Right lobe of liver (tissue), 6 donors: Measurements from ENCODE around the gene HIF3A. TPM values are rescaled to one million over a fixed set of nuclear protein-coding genes. Genes with fewer than 3 reads are reported as not detected.

Experiments used
- ATAC-seq, 4 donors: fragments of 200-7000 bp; cut with Tn5 transposase; one replicate each; pipeline ENCODE4 v1.9.1; 2020; ENCODE audit warnings: mild to moderate bottlenecking in 4 of 4, moderate library complexity in 4 of 4
- DNase-seq, 3 donors: peaks; one replicate each; pipeline ENCODE4 v3.0.0-alpha.2; 2020
- H3K27ac ChIP-seq, 3 donors: fragments of 200-600 bp; one replicate each; pipeline ENCODE4 v1.8.0; 2022
- H3K27me3 ChIP-seq, 2 donors: fragments of 200-600 bp; one replicate each; pipeline ENCODE4 v1.8.0; 2022
- H3K36me3 ChIP-seq, 4 donors: fragments of 200-600 bp; sonication (generic) in 1 of 4; one replicate each; pipeline versions ENCODE4 v1.5.1 to v1.8.0; 2017 to 2022; ENCODE audit warnings: control low read depth in 1 of 4
- H3K4me1 ChIP-seq, 4 donors: fragments of 200-600 bp; sonication (generic) in 1 of 4; one replicate each; pipeline versions ENCODE4 v1.5.1 to v1.8.0; 2017 to 2022; ENCODE audit warnings: control low read depth in 1 of 4
- H3K4me3 ChIP-seq, 3 donors: fragments of 200-600 bp; one replicate each; pipeline ENCODE4 v1.8.0; 2022
- H3K9me3 ChIP-seq, 4 donors: fragments of 200-600 bp; sonication (generic) in 1 of 4; one replicate each; pipeline versions ENCODE4 v1.5.1 to v1.8.0; 2017 to 2022; ENCODE audit warnings: control low read depth in 1 of 4
- CTCF ChIP-seq, 4 donors: fragments of 200-600 bp in 3 of 4; fragments of 450-650 bp in 1 of 4; IDR thresholded peaks; one replicate each; pipeline versions ENCODE4 v1.5.1 to v1.8.0; 2016 to 2022; ENCODE audit warnings: antibody characterized with exemption in 4 of 4, mild to moderate bottlenecking in 2 of 4
- POLR2A ChIP-seq: fragments of 450-650 bp; IDR thresholded peaks from one replicate; pipeline ENCODE4 v1.6.1; 2017; ENCODE audit warnings: antibody characterized with exemption, mild to moderate bottlenecking
- WGBS: methylation state at CpG from one replicate; pipeline ENCODE4 v1.1.6; 2018; ENCODE audit warnings: low coverage, low lambda C conversion rate; ENCODE audit not compliant: insufficient coverage; ENCODE audit errors: missing lambda C conversion rate; 5-methylcytosine and 5-hydroxymethylcytosine counted together
- intact Hi-C, 2 donors: fragments of 100-400 bp; cut with DNase I; formaldehyde crosslinking; loops; one replicate each; pipeline versions ENCODE4 v1.11.2 to v1.14.1; 2022
- total RNA-seq, 6 experiments: library from RNA; depleted of rRNA in 2 of 6; stranded (reverse); fragments of >200 nt in 2 of 6; fragmentation: NEBNext Ultra II Directional in 3 of 6; extraction: Animal tissue kit (Norgen Biotek cat#: 25700) in 3 of 6; gene quantifications; one replicate each; pipeline versions ENCODE4 v1.1.0 to v1.2.4, GENCODE V29; 2016 to 2023
- donor health status: DM: no; HTN: yes; CAD: no.
- donor health status: DM: no; HTN: no; CAD: no.
- donor health status: DM: no; HTN: no; CAD: no.
- donor health status: DM: no; HTN: yes; CAD: no.
- donor health status: DM: no; HTN: yes; CAD: no.

Gene HIF3A
- total RNA-seq, 6 experiments from 2014 or later: 0.47 to 9.2 (median 4.5) TPM

- H3K9me3 ChIP-seq: no peaks in the 10 kb centered on the region
- H3K4me3 ChIP-seq: peak overlapping the region in 2 of 3 donors; percentile 16 to 26
- no peaks in the 10 kb centered on the region for H3K36me3 ChIP-seq
- no peaks in the 10 kb centered on the region for H3K27me3 ChIP-seq
- ATAC-seq (no peak), DNase-seq (peak in 2 of 3 donors; percentile 59 to 65)
- TF ChIP-seq CTCF (IDR thresholded peaks at IDR 0.05): peak in 1 of 4 donors; percentile 13
- no peak for TF ChIP-seq POLR2A
- H3K27ac ChIP-seq: peak overlapping the region in 2 of 3 donors; percentile 43 to 58
- peaks cover 0 to 27% (median 11%) of the 10 kb centered on the region in 4 donors for H3K4me1 ChIP-seq
- intact Hi-C loops: no loop called here
- WGBS: 14% methylated on average over 5 of the region's 19 CpGs
These were observed 1.0 kb downstream of the HIF3A start for GRCh38 chr19:46297700-46298478.

GRCh38 chr19:46298479-46299003 is 1.7 kb downstream of the HIF3A start:
- Histone ChIP-seq H3K4me3 (peak overlapping the region in 2 of 3 donors; percentile 16 to 26), H3K27me3 (no peaks in the 10 kb centered on the region), H3K36me3 (no peaks in the 10 kb centered on the region), H3K27ac (peak overlapping the region in 2 of 3 donors; percentile 43 to 58), H3K4me1 (peaks cover 0 to 27% (median 11%) of the 10 kb centered on the region in 4 donors), H3K9me3 (no peaks in the 10 kb centered on the region)
- 10% methylated on average over 3 of the region's 7 CpGs for WGBS
- no peak for ATAC-seq
- intact Hi-C loops: no loop called here
- TF ChIP-seq POLR2A: no peak
- no peak for TF ChIP-seq CTCF (IDR thresholded peaks at IDR 0.05)
- DNase-seq: no peak

DNA sequence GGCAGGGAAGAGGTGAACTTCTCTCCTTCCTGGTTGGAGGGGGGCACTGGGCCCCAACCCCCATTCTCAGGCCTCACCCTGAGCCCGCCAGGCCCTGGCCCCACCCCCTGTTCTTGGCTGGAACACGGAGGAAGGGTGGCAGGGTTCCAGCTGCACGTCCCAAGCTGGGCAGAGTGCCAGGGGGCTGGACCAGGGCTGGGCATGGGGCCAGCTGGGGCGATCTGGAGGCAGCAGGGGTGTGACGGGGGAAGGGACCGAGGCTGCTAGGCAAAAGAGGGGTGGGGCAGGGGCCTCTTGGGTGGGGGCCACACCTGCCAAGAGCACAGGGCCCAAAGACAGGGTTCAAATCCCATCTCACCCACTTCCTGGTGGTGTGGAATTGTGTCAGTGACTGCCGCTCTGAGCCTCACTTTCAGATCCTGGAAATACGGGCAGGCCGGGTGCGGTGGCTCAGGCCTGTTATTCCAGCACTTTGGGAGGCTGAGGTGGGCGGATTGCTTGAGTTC is 2.2 kb downstream of the HIF3A start:
- TF ChIP-seq POLR2A: no peak
- TF ChIP-seq CTCF (IDR thresholded peaks at IDR 0.05): no peak

GRCh38 chr19:46299695-46300094 is 2.9 kb downstream of the HIF3A start:
- no peak for ATAC-seq
- intact Hi-C loops: no loop called here
- Histone ChIP-seq H3K4me1 (peaks cover 0 to 27% (median 11%) of the 10 kb centered on the region in 4 donors), H3K27ac (peak overlapping the region; percentile 38 to 77 (median 43)), H3K36me3 (no peaks in the 10 kb centered on the region), H3K9me3 (no peaks in the 10 kb centered on the region), H3K27me3 (no peaks in the 10 kb centered on the region), H3K4me3 (no peak overlapping the region)
- 88% methylated on average over 5 of the region's 7 CpGs for whole genome bisulfite sequencing
- TF ChIP-seq POLR2A (no peak), CTCF (IDR thresholded peaks at IDR 0.05) (no peak)
- no peak for DNase-seq

More for the DNA sequence above, 2.2 kb downstream of the HIF3A start:
- peak; percentile 93 to 98 (median 94) for DNase-seq
- peak; percentile 69 to 83 (median 80) for ATAC-seq
- H3K27ac ChIP-seq: peak overlapping the region; percentile 38 to 77 (median 43)
- H3K9me3 ChIP-seq: no peaks in the 10 kb centered on the region
- H3K36me3 ChIP-seq: no peaks in the 10 kb centered on the region
- intact Hi-C loops: no loop called here
- H3K4me3 ChIP-seq: peak overlapping the region; percentile 14 to 27 (median 27)
- 0% methylated on average over 8 of the region's 11 CpGs for WGBS
- H3K27me3 ChIP-seq: no peaks in the 10 kb centered on the region
- peaks cover 0 to 27% (median 11%) of the 10 kb centered on the region in 4 donors for H3K4me1 ChIP-seq
